Tibial nerve (tissue), 4 donors: ENCODE data around the gene GHR. TPM values are rescaled to one million over a fixed set of nuclear protein-coding genes. Genes with fewer than 3 reads are reported as not detected.
A peak's percentile ranks its signal among the peaks of the same experiment; 100 is the strongest.

Experiments
- DNase-seq, 2 donors: peaks; one replicate each; pipeline ENCODE4 v3.0.0-alpha.2; 2019; ENCODE audit warnings: low spot score in 2 of 2
- H3K27ac ChIP-seq, 4 donors: fragments of 200-600 bp; sonication (generic) in 3 of 4; one replicate each; pipeline ENCODE4 v1.5.1; 2017 to 2019; ENCODE audit warnings: mild to moderate bottlenecking in 1 of 4
- H3K27me3 ChIP-seq, 2 donors: fragments of 200-600 bp; sonication (generic) in 1 of 2; one replicate each; pipeline versions ENCODE4 v1.5.1 to v1.6.0; 2017 to 2019
- H3K36me3 ChIP-seq, 3 donors: fragments of 200-600 bp; sonication (generic); one replicate each; pipeline ENCODE4 v1.5.1; 2018 to 2019
- H3K4me1 ChIP-seq, 4 donors: fragments of 200-600 bp; sonication (generic) in 3 of 4; one replicate each; pipeline ENCODE4 v1.5.1; 2017 to 2019
- H3K4me3 ChIP-seq, 4 donors: fragments of 200-600 bp; sonication (generic) in 3 of 4; one replicate each; pipeline ENCODE4 v1.5.1; 2017 to 2019; ENCODE audit warnings: mild to moderate bottlenecking in 1 of 4, moderate library complexity in 1 of 4
- H3K9me3 ChIP-seq, 4 donors: fragments of 200-600 bp; sonication (generic) in 3 of 4; one replicate each; pipeline ENCODE4 v1.5.1; 2017 to 2019
- EP300 ChIP-seq, 2 donors: sonication (generic); formaldehyde crosslinking; IDR thresholded peaks; one replicate each; pipeline ENCODE4 v1.6.1; 2017; ENCODE audit warnings: antibody characterized with exemption in 2 of 2, mild to moderate bottlenecking in 1 of 2
- POLR2A ChIP-seq, 2 donors: fragments of 450-650 bp; IDR thresholded peaks; one replicate each; pipeline ENCODE4 v1.6.1; 2017; ENCODE audit warnings: antibody characterized with exemption in 2 of 2, mild to moderate bottlenecking in 2 of 2, moderate library complexity in 2 of 2
- WGBS, 2 donors: methylation state at CpG; one replicate each; pipeline ENCODE4 v1.1.5; 2018; 5-methylcytosine and 5-hydroxymethylcytosine counted together
- total RNA-seq, 4 donors: library from RNA; depleted of rRNA; stranded (reverse); fragments of >200 nt; gene quantifications; one replicate each; pipeline ENCODE4 v1.1.0, GENCODE V29; 2016
- TF ChIP-seq, protein P1 (sequence below), 5 experiments: fragments of 200-600 bp in 3 of 5; fragments of 450-650 bp in 2 of 5; sonication (generic) in 3 of 5; IDR thresholded peaks; one replicate each; pipeline ENCODE4 v1.5.1; 2016 to 2019; ENCODE audit warnings: antibody characterized with exemption in 5 of 5, mild to moderate bottlenecking in 3 of 5, moderate library complexity in 2 of 5

Gene GHR
- total RNA-seq: 10 to 100 TPM; 30.2 to 39.6 (median 39.2) TPM

DNA sequence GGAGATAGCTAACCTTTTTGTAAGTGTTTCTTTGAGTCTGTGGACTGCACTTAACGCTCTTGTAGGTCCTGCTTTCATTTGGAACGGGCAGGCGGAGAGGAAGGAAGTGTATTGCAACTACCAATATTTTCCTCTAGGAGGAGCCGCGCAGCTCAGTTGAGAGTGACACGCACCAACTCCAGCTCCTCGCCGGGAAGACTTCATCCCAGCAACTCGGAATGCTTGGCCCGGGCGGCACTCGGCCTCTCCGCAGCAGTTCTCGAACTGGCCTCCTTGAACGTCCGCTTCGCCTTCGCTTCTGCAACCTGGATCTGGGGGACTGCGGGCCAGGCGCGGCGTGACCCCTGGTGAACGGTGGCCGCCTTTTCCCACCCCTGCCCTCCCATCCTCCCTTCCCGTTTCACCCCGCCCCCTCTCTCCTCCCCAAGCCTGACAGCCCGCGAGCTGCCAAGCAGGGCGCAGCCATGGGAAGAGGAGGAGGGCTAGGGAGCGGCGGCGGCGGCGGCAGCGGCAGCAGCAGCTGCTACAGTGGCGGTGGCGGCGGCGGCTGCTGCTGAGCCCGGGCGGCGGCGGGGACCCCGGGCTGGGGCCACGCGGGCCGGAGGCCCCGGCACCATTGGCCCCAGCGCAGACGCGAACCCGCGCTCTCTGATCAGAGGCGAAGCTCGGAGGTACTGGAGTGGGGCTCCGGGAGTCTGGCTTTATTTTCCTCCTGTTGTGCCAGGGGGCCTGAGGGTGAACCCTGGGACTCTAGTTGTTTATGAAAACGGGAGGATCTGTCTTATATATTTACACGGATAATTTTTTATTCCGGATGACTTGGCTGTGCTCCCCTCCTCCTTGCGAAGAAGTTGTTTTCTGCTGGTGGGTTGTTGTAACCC lies at the start of gene GHR:
Gene GHR, plus strand, starts transcription at position 155 of the 881 bp plus-strand sequence. CDS start 142,436 bp downstream, outside the sequence.
- peak; percentile 63 to 79 for DNase-seq
- Histone ChIP-seq H3K9me3 (no peaks in the 10 kb centered on the region), H3K4me3 (peak within 1 kb of the TSS; percentile 55 to 80 (median 67)), H3K27ac (peak within 1 kb of the TSS; percentile 60 to 87 (median 72)), H3K27me3 (no peaks in the 10 kb centered on the region), H3K36me3 (no peaks in the 10 kb centered on the region), H3K4me1 (peaks cover 0 to 24% (median 2%) of the 10 kb centered on the region in 4 donors)
- TF ChIP-seq, protein P1, sequence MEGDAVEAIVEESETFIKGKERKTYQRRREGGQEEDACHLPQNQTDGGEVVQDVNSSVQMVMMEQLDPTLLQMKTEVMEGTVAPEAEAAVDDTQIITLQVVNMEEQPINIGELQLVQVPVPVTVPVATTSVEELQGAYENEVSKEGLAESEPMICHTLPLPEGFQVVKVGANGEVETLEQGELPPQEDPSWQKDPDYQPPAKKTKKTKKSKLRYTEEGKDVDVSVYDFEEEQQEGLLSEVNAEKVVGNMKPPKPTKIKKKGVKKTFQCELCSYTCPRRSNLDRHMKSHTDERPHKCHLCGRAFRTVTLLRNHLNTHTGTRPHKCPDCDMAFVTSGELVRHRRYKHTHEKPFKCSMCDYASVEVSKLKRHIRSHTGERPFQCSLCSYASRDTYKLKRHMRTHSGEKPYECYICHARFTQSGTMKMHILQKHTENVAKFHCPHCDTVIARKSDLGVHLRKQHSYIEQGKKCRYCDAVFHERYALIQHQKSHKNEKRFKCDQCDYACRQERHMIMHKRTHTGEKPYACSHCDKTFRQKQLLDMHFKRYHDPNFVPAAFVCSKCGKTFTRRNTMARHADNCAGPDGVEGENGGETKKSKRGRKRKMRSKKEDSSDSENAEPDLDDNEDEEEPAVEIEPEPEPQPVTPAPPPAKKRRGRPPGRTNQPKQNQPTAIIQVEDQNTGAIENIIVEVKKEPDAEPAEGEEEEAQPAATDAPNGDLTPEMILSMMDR (IDR thresholded peaks at IDR 0.05): peak; percentile 51 to 84 (median 79)
- TF ChIP-seq POLR2A (IDR thresholded peaks at IDR 0.05) (peak in 1 of 2 donors; percentile 20), EP300 (IDR thresholded peaks at IDR 0.05) (peak in 1 of 2 donors; percentile 72)
- 1 to 2% methylated on average over 25 to 44 of the region's 60 CpGs for WGBS, 2 donors

DNA sequence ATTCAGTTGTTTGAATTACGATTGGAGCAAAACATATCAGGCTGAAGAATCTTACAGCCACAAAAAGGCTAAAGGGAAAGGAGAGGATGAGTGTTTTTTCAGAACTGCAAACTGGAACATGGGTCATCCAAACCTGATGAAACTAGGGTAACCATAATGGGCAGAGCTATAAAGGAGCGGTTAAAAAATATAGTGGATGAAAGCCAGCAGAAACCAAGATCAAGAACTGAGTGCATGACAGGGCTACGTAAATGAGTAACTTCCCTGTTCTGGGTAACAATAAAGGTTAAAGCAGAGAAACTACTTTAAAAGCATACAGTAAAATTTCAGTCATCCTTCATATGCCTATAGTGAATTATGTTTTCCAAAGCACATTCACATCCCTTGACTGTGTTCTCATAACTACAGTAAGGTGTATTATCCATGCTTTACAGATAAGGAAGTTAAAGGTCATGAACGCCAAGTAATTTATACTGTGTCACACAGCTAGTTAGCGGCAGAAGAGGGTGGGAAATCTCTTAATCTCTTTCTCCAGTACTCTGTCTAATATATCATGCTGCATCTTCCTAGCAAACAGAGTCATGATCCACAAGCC lies 48.5 kb upstream of the GHR start:
- no peak for TF ChIP-seq EP300 (IDR thresholded peaks at IDR 0.05)
- TF ChIP-seq, protein P1 (IDR thresholded peaks at IDR 0.05): no peak
- TF ChIP-seq POLR2A (IDR thresholded peaks at IDR 0.05): no peak

DNA sequence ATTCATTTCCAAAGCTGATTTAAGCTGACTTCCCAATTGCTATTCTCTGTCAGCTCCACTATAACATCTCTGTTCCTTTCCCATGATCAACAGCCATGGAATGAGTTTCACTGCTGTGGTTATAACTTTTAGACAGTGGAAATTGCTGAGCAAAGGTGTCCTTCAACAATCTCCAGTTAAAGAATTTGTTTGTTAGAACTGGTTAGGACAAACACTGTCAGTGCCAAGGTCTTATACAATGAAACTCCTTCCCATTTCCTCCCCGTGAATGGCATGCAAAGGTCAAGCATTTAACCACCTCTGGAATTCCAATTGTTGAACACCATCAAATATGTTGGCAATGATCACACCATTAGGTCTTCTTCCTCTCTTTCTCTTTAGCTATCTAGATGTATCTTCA lies 45.7 kb upstream of the GHR start:
- DNase-seq: no peak
- H3K4me3 ChIP-seq: no peak overlapping the region
- no peak overlapping the region for H3K27ac ChIP-seq
- H3K9me3 ChIP-seq: no peaks in the 10 kb centered on the region
- no peaks in the 10 kb centered on the region for H3K27me3 ChIP-seq
- WGBS, 2 donors: 4 to 9% methylated on average over 1 of the region's 1 CpG
- H3K36me3 ChIP-seq: no peaks in the 10 kb centered on the region
- no peaks in the 10 kb centered on the region for H3K4me1 ChIP-seq
- TF ChIP-seq, protein P1 (IDR thresholded peaks at IDR 0.05): no peak
- TF ChIP-seq POLR2A (IDR thresholded peaks at IDR 0.05): no peak

More for the DNA sequence above, 48.5 kb upstream of the GHR start:
- no peak for DNase-seq
- WGBS, 2 donors: 82 to 87% methylated on average over 5 of the region's 5 CpGs
- H3K27ac ChIP-seq: no peak overlapping the region
- H3K36me3 ChIP-seq: no peaks in the 10 kb centered on the region
- H3K9me3 ChIP-seq: no peaks in the 10 kb centered on the region
- H3K4me1 ChIP-seq: no peaks in the 10 kb centered on the region
- H3K27me3 ChIP-seq: no peaks in the 10 kb centered on the region
- H3K4me3 ChIP-seq: no peak overlapping the region

DNA sequence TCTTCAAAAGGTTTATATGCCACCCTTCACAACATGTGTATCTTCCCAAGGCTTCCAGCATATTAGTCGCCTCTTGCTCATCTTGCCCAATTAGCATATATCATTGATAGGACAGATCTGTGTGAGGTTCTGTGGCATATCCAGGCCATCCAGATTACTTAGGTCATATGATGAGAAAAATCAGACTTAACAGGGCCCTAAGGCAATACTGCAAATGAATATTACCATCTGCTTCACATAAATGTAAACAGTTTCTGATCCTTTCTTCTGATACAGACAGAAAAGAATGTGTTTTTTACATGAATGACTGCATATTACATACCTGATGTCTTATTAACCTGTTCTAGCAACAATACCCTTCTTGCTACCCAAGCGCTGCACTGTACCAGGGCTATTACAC lies 41.3 kb upstream of the GHR start:
- 93 to 95% methylated on average over 2 of the region's 2 CpGs for WGBS, 2 donors
- Histone ChIP-seq H3K4me3 (no peak overlapping the region), H3K27ac (no peak overlapping the region), H3K27me3 (no peaks in the 10 kb centered on the region), H3K9me3 (no peaks in the 10 kb centered on the region), H3K4me1 (no peaks in the 10 kb centered on the region), H3K36me3 (no peaks in the 10 kb centered on the region)
- TF ChIP-seq, protein P1 (IDR thresholded peaks at IDR 0.05): no peak
- TF ChIP-seq EP300 (IDR thresholded peaks at IDR 0.05) (no peak), POLR2A (IDR thresholded peaks at IDR 0.05) (no peak)
- DNase-seq: no peak

DNA sequence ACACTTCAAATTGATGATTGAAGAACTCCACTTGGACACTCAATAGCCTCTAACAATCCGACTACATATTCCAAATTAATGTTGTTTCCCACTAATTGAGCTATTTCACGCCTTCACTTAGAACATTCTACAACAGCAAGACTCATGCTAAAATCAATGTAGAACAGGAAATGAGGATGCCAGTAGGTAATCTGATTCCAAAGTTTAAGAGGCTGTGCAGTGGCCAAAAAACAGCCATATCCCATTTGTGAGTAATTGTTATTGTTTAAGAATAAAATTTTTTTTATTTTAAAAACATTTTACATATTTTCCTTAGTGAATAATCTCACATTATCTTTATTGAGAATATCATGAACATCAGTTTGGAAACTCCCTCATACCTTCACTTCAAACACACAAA lies 35.7 kb upstream of the GHR start:
- Histone ChIP-seq H3K4me3 (no peak overlapping the region), H3K36me3 (no peaks in the 10 kb centered on the region), H3K9me3 (peaks cover 0 to 2% (median 0%) of the 10 kb centered on the region in 4 donors), H3K4me1 (no peaks in the 10 kb centered on the region), H3K27ac (no peak overlapping the region), H3K27me3 (no peaks in the 10 kb centered on the region)
- TF ChIP-seq POLR2A (IDR thresholded peaks at IDR 0.05): no peak
- no peak for TF ChIP-seq EP300 (IDR thresholded peaks at IDR 0.05)
- TF ChIP-seq, protein P1 (IDR thresholded peaks at IDR 0.05): no peak
- no peak for DNase-seq
- 89 to 92% methylated on average over 2 of the region's 2 CpGs for WGBS, 2 donors
